Measurements from ENCODE around the gene LRRC23. TPM values are rescaled to one million over a fixed set of nuclear protein-coding genes. Genes with fewer than 3 reads are reported as not detected.
"Not testable (repeated sequence)": the region's sequence is repeated elsewhere in the genome, so short reads cannot be mapped to it uniquely, and the experiment has no call there.

Gene LRRC23
- total and polyA plus RNA-seq, 2 experiments from 2014 or later = 4.3 to 4.5 TPM

- in situ Hi-C loops (cut with MboI) = no loop called here
- no peak overlapping the region for H3K4me3 ChIP-seq
- H3K27ac ChIP-seq = no peak overlapping the region
- H3K27me3 ChIP-seq (replicated peaks; ENCODE audit: insufficient read depth) = no peaks in the 10 kb centered on the region
- no peaks in the 10 kb centered on the region for H4K20me1 ChIP-seq (ENCODE audit: insufficient read depth)
- no peaks in the 10 kb centered on the region for H3K9me3 ChIP-seq (ENCODE audit: low read depth)
- WGBS, 2 experiments (ENCODE audit: low coverage in 1 of 2, low lambda C conversion rate in 2 of 2, missing lambda C conversion rate in 2 of 2) = 90 to 92% methylated on average over 5 of the region's 5 CpGs
- no peak overlapping the region for H2AFZ ChIP-seq
- H3K36me3 ChIP-seq (ENCODE audit: low read depth) = no peaks in the 10 kb centered on the region; the same call in 1 of the 2 replicates
- no peak overlapping the region for H3K4me2 ChIP-seq (ENCODE audit: unreplicated experiment)
- H3K79me2 ChIP-seq (ENCODE audit: insufficient read depth) = no peaks in the 10 kb centered on the region
- H3K9ac ChIP-seq = no peak overlapping the region
- no peak for TF ChIP-seq EZH2phosphoT487 (IDR thresholded peaks at IDR 0.05; ENCODE audit: insufficient read depth, low read depth)
- TF ChIP-seq EZH2 (IDR thresholded peaks at IDR 0.05; ENCODE audit: insufficient read depth, poor library complexity, severe bottlenecking) = no peak
- DNase-seq = no peak
- H3K9me2 ChIP-seq (ENCODE audit: insufficient read depth) = no peaks in the 10 kb centered on the region
- 0 out of 2 replicates have a peak, but pooled peaks cover under 1% of the 10 kb centered on the region for H3F3A ChIP-seq (ENCODE audit: insufficient read depth)
- H3K4me1 ChIP-seq (ENCODE audit: insufficient read depth) = no peaks in the 10 kb centered on the region
Measured at GRCh38 chr12:6883252-6883651, 21.4 kb upstream of the LRRC23 start.

GRCh38 chr12:6883683-6884082 is 20.9 kb upstream of the LRRC23 start:
- WGBS, 2 experiments (ENCODE audit: low coverage in 1 of 2, low lambda C conversion rate in 2 of 2, missing lambda C conversion rate in 2 of 2) = 94 to 96% methylated on average over 11 of the region's 11 CpGs
- H3F3A ChIP-seq (ENCODE audit: insufficient read depth) = 0 out of 2 replicates have a peak, but pooled peaks cover 4% of the 10 kb centered on the region

GRCh38 chr12:6884539-6884938 is 20.1 kb upstream of the LRRC23 start:
- Histone ChIP-seq H3K36me3 (ENCODE audit: low read depth) (no peaks in the 10 kb centered on the region; the same call in 1 of the 2 replicates), H3K9me2 (ENCODE audit: insufficient read depth) (no peaks in the 10 kb centered on the region), H3K4me2 (ENCODE audit: unreplicated experiment) (no peak overlapping the region), H3K4me1 (ENCODE audit: insufficient read depth) (no peaks in the 10 kb centered on the region), H3K4me3 (no peak overlapping the region), H2AFZ (no peak overlapping the region), H3K27ac (no peak overlapping the region), H3K79me2 (ENCODE audit: insufficient read depth) (no peaks in the 10 kb centered on the region), H3F3A (ENCODE audit: insufficient read depth) (0 out of 2 replicates have a peak, but pooled peaks cover 4% of the 10 kb centered on the region), H3K9ac (no peak overlapping the region), H4K20me1 (ENCODE audit: insufficient read depth) (no peaks in the 10 kb centered on the region), H3K9me3 (ENCODE audit: low read depth) (no peaks in the 10 kb centered on the region), H3K27me3 (replicated peaks; ENCODE audit: insufficient read depth) (no peaks in the 10 kb centered on the region)
- DNase-seq = no peak
- in situ Hi-C loops (cut with MboI) = no loop called here
- WGBS, 2 experiments (ENCODE audit: low coverage in 1 of 2, low lambda C conversion rate in 2 of 2, missing lambda C conversion rate in 2 of 2) = 71 to 79% methylated on average over 22 of the region's 22 CpGs
- TF ChIP-seq EZH2 (IDR thresholded peaks at IDR 0.05; ENCODE audit: insufficient read depth, poor library complexity, severe bottlenecking) (no peak), EZH2phosphoT487 (IDR thresholded peaks at IDR 0.05; ENCODE audit: insufficient read depth, low read depth) (no peak)

More at GRCh38 chr12:6883683-6884082, 20.9 kb upstream of the LRRC23 start:
- no peaks in the 10 kb centered on the region for H3K4me1 ChIP-seq (ENCODE audit: insufficient read depth)
- no peaks in the 10 kb centered on the region for H3K9me2 ChIP-seq (ENCODE audit: insufficient read depth)
- no peak overlapping the region for H3K4me3 ChIP-seq
- no peaks in the 10 kb centered on the region; the same call in 1 of the 2 replicates for H3K36me3 ChIP-seq (ENCODE audit: low read depth)
- no peaks in the 10 kb centered on the region for H4K20me1 ChIP-seq (ENCODE audit: insufficient read depth)
- DNase-seq = no peak
- no peaks in the 10 kb centered on the region for H3K79me2 ChIP-seq (ENCODE audit: insufficient read depth)
- H3K9ac ChIP-seq = no peak overlapping the region
- H3K9me3 ChIP-seq (ENCODE audit: low read depth) = no peaks in the 10 kb centered on the region
- TF ChIP-seq EZH2phosphoT487 (IDR thresholded peaks at IDR 0.05; ENCODE audit: insufficient read depth, low read depth) (no peak), EZH2 (IDR thresholded peaks at IDR 0.05; ENCODE audit: insufficient read depth, poor library complexity, severe bottlenecking) (no peak)
- no peak overlapping the region for H3K4me2 ChIP-seq (ENCODE audit: unreplicated experiment)
- no peaks in the 10 kb centered on the region for H3K27me3 ChIP-seq (replicated peaks; ENCODE audit: insufficient read depth)
- H2AFZ ChIP-seq = no peak overlapping the region
- no peak overlapping the region for H3K27ac ChIP-seq
- in situ Hi-C loops (cut with MboI) = no loop called here

GRCh38 chr12:6886206-6886999 is 18.2 kb upstream of the LRRC23 start:
- H3K4me3 ChIP-seq; H2AFZ ChIP-seq; H3K9me2 ChIP-seq (ENCODE audit: insufficient read depth); in situ Hi-C loops (cut with MboI); H3K27ac ChIP-seq; DNase-seq; H3K9ac ChIP-seq; H3K4me2 ChIP-seq (ENCODE audit: unreplicated experiment); H3K27me3 ChIP-seq (replicated peaks; ENCODE audit: insufficient read depth); H3K36me3 ChIP-seq (ENCODE audit: low read depth); H3K9me3 ChIP-seq (ENCODE audit: low read depth); H3K79me2 ChIP-seq (ENCODE audit: insufficient read depth); H3K4me1 ChIP-seq (ENCODE audit: insufficient read depth); H4K20me1 ChIP-seq (ENCODE audit: insufficient read depth): not testable (repeated sequence)
- peaks cover 17% of the 10 kb centered on the region for H3F3A ChIP-seq (ENCODE audit: insufficient read depth)
- 85 to 92% methylated on average over 11 to 13 of the region's 15 CpGs for WGBS, 2 experiments (ENCODE audit: low coverage in 1 of 2, low lambda C conversion rate in 2 of 2, missing lambda C conversion rate in 2 of 2)

Data from GM23248 (cell line).